GM19099 (cell line): Measurements from ENCODE around the gene CREB5.

ENCODE experiments used
- POLR2A ChIP-seq: IDR thresholded peaks from 3 replicates; pipeline ENCODE4 v1.6.1; 2011; ENCODE audit warnings: low read depth; ENCODE audit not compliant: insufficient read length; ENCODE audit errors: extremely low read depth

The CREB5 gene

DNA sequence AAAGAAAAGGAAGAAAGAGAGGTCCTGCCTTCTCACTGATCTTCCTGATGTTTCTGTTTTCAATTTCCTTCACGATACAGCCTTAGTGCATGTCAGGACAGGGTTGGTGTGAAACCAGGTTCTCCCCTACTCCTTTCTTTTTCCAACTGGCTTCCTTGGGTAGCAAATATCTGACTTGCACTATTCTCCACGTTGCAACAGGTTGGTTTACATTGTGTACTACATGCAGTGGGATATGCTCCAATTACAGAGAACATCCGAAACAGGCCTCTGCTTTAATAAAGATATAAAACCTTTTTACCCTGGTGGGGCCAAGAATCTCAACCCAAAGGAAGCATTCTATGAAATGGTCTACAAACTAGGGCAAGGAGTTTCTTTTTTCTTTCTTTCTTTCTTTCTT, 16.9 kb upstream of the CREB5 start:
- no peak for TF ChIP-seq POLR2A

DNA sequence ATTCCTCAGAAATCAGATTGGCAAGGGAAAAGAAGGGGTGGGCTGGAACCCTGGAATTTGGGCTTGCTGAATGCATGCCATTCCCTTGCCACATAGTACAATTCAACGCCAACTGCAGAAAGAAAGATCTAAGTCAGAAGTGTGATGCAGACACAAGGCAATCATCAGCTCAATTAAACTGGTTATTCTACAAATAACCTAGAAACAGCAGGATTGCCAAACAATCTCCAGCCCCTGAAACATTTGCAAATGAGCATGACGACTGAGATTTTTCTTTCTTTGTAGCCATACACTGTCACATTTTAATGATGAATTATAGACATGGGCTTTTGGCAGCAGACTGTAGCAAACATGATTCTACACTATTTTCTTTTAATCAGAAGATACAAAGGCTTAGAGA, 16.5 kb upstream of the CREB5 start:
- TF ChIP-seq POLR2A: no peak

DNA sequence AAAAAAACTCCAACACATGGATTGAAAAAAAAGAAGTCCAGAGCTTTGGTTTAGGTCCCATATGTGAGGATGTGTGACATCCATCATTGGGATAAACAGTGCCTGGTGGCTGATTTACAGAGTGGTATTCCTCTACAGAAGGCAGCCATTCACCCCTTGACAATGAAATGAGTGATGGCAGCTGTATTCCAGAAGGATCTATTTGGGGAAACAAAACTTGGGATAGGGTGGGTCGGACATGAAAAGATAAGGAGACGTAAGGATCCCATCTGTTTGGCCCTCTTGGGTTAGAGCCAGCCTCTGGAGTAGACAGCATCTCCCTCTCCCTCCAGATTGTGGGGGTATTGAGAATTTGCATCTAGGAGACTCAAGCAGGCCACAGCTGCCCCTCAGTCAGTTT, 15.2 kb upstream of the CREB5 start:
- TF ChIP-seq POLR2A: no peak

DNA sequence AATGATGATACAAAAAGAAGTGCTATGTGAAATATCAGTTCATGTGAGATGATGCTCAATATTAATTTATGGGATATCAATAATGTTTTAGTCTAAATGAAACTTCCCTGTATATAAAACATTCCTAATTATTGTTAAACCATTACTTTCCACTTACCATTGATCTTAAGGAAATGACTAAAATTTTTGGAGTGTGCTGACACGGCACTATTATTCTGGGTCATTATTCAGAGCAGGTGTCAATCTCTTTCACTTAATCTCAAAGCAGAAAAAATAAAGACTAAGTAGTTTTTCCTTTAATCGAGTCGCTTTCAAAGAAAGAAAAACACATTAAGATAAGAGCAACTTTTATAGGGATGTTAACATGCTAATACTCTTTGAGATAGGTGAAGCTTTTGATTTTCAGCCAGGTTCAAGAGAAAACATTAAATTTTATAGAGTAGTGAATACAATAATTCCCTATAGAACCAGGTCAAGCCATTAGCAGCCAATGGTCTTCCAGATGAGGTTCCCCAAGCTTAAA, 11.4 kb upstream of the CREB5 start:
- no peak for TF ChIP-seq POLR2A

DNA sequence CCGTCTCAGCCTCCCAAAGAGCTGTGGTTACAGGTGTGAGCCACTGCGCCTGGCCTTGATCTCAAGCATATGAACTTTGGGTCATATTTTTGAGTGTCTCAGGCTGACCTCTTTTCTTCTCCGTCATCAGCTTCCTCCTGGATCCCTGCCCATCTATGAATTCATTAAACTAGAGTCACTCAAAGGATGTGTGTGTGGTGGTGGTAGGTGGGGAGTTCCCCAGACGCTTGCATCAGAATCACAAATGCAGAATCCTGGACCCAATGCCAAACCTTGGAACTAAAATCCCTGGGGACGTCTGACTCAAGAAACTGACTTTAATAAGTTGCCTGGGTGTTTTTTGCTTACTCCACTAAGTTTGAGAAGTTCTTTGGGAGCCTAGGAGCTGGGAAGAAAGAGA, 6.7 kb upstream of the CREB5 start:
- TF ChIP-seq POLR2A: no peak

DNA sequence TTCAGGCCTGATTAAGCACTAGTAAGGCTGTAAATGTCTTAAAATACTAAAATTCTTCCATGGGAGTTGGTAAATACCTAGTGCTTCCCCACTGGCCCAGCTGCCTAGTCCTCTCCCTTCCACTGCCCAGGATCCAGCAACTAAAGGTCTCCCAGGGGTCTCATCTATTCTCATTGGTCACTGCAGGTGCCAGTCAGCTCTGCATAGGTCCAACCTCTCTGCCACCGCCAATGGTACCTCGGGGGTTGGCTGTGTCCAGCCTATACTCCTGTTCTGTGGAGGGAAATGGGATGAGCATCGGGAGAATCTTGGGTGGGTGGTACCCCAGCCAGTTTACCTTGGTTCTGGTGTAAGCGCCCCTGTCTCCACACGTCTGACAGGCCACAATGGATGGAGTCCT, 6.1 kb upstream of the CREB5 start:
- no peak for TF ChIP-seq POLR2A

DNA sequence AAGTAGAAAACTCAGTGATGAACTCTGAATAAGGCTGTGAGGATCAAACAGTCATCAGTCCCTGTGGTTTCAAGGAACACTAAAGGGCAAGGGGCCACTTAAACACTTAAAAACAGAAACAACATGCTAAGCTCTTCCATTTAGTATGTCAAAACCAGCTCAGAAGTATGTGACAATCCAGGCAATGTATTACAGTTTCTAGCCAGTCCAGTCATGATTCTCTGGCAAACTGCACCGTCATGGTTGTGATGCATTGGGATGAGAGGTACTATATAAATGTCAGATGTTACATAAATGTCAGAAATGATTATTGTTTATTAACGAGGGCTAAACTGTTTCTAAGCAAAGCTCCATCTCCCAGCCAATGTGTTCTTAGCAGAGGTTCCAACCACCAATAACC, 4.7 kb upstream of the CREB5 start:
- TF ChIP-seq POLR2A: no peak

DNA sequence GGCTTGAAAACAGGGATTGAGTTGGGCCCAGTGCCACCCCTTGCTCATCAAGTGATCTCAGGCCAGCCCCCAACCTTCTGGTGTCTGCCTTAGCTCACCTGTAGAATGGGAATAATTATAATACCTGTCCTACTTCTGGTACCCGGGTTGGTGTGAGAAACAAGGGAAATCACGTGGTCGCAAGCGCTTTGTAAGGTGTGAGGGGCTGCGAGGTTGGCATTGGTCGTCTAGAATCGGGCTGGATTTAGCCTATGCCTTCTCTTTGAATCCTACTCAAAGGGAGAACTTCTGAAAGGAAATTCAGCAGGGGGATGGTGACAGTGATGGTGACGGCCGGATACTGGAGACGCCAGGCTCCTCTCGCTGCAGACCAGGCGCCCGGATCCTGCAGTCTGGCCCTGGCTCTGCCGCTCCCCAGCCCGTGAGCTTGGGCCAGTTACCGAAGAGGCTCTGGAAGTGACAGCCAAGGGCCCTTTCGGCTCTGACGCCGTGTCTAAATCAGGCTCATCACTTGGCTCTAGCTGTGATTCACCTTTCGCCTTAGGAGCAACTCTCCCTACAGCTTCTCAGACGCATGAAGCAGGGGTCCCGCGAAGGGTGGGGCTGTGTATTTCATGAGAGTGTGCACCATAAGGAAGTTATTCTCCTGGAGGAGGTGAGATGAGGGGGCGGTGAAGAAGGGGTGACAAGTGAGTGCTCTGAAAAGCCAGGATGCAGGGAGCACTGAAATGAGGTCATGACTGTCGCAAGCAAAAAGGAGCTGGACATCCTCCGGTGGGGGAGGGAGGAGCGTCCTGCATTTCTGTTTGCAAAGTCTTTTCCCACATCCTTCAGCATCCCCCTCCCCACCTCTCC, 4.0 kb upstream of the CREB5 start:
- no peak for TF ChIP-seq POLR2A

DNA sequence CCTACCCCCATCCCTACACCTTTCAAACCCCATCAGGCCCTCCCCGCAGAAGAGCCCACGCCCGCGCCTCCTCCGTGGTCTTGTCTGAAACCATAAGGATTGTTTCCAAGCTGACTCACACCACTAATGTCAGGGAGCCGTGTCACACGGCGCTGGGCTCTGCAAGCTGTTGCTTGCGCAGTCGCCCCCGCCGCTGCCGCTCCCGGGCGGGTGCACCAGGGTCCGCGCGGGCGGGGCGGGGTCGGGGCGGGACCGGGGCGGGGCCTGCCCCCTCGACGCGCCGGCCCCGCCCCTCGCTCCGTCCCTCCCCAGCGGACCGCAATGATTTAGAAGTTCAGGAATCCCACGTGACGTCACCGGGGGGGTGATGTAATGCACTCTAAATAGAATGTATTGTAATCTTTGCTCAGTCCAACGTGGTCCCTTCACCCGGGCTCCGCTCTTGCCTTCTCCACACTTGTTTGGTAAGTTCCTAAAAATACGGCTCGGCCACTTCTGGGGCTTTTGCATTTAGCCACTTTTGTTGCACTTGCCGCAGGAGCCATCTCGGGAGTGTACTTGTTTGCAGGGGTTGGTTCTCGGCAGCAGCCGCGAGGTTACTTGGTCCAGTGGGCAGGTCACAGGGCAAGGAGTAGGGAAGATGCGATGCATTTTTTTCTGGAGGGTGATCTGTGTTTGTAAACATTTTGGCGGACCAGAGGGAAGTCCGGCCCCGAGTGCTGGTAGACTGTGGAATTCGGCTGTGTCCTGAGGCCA, 3.2 kb upstream of the CREB5 start:
- no peak for TF ChIP-seq POLR2A

DNA sequence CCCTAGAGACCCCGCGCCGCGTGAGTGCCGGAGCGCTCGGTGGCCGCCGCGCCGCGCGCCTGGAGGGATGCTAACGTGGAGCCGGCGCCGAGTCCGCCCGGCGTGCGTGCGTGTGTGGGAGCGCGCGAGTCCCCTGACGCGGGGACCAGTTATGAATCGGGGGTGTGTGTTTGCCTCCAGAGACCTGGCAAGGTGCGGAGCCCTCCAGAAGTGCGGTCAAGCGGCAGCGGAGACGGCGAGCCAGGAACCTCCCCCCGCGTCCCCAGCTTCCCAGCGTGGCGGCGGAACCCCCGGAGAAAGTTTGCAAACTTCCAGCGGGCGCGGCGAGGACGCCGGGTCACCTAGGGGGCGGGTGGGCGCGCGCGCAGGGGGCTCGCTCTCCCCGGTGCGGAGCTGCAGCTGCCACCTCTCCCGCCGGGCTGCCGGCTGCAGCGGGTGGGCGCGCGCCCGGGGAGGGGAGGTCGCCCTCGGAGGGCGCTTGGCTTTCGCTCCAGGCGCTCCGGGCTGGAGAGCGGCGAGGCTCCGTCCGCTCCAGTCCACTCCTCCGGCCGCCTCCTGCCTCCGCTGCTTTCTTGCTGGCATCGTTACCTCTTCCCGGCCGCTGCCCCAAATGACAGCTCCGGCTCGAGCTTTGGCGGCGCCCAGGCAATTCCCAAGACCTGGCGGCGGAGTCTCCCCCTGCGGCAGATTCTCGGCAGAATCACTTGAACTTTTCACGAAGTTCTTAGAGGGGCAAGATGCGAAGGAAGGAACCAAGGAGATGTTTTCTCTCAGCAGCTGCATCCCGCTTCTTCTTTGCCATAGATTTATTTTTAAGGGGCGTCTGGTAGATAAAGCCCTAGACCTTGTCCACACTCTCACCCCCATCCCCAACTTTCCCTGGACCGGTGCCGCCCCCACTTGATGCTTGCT, 2.3 kb upstream of the CREB5 start:
- TF ChIP-seq POLR2A: no peak

DNA sequence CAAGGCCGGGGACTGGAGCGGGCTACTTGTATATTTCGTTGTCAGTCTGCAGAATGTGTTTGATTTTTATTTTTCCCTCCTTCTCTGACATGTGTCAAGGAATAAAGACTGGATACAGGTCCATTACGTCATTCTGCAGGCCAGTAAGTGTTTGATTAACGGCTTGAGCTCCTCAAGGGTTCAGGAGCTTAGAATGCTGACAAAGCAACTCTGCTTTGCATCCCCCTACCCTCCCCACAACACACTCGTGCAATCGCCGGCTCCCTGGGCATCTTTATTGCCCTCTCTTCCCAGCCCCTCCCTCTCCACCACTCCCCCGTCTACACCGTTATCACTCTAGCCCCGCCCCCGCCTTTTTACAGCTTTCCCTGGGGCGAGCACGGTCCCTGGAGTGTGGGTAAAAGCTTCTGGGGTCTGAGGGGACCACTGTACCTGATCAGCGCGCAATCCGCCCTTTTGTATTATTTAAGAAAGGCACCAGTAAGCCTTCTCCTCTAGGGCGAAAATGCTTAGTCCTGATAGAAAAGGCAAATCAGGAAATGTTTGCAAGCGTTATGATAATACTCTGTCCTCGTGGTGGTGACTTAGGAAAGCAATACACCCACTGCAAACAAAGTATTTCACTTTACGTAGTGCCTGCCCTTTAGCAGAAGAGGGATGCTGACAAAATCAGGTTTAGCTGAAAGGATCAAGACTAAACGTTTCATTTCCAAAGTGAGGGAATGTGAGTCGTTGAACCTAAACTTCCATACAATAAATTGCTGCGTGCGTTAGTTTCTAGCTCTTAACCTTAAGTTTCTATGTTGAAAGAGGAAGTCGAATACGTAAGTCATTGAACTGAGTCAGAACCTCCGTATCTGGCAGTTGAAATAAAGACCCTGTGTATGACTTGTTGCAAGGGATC, 1.4 kb upstream of the CREB5 start:
- TF ChIP-seq POLR2A: no peak

DNA sequence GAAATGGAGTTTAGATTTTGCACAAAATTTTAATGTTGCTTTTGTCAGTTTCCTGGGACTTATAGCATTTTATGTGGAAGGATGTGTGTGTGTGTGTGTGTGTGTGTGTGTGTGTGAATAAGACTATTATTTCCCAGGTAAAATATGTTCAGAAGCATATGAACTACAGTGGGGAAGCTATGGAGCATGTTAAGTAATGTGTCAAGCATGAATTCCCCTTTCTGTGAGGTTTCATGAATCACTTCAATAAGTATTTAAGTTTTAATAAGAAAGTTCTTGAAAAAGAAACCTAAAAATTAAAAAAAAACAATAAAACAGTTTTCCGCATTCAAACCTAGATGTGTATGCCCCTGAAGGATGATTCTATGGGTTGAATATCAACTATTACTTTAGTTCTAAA, 693 bp downstream of the CREB5 start:
- TF ChIP-seq POLR2A: no peak

DNA sequence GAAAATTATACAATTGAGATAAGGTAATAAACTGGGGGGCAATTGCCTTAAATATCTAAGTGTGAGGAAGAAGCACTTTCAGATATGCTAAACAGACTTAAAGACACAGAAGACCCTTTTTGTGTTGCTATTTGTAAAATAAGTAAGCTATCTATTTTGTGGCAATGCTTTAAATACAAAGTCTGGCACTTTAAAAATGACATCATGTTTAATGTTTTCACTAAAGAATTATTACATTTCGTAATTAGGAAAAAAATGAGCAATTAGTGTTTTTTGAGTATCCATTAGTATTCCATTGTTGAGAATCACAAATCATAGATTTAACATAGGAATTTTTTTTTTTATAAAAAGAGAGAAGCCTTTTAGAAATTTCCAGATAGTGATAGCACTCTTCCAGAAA, 2.1 kb downstream of the CREB5 start:
- TF ChIP-seq POLR2A: no peak

DNA sequence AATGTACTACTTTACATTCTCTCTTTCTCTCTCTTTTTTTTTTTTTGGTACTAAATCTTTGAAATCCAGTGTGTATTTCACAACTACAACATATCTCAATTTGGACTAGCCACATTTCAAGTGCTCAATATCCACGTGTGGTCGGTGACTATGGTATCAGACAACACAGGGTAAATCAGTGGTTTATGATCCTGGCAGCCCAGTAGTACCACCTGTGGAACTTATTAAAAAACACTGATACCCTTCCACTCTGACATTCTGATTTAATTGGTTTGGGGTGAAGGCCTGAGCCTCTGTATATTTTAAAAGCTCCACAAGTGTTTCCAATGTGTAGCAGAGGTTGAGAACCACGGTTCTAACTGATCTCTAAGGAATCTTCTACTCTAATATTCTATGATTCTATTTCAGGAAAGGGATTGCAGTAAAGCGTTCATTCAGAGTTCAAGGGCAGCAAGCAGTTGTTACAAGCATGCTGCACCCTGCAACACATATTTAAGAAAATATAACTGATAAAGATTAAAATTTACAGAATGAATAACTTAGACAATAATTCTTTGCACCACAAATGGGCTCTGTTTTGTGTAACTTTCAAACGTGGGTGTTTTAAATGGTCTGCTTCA, 5.1 kb downstream of the CREB5 start:
- TF ChIP-seq POLR2A: no peak
